Activated CD4-positive, alpha-beta T cell treated with anti-CD3 and anti-CD28 coated beads, Interleukin-10, Interleukin-2, amounts not matched to agents 100 ng/mL and 50 ng/mL, durations not matched to agents 16 hours and 8 hours (primary cell): Measurements from ENCODE around the gene MBNL1.

Experiments used
- DNase-seq: peaks from one replicate; pipeline ENCODE4 v3.0.0-alpha.2; 2020

Gene MBNL1

GRCh38 chr3:152254041-152254440 lies 14.7 kb upstream of the MBNL1 start:
- no peak for DNase-seq

GRCh38 chr3:152255290-152255689 lies 13.4 kb upstream of the MBNL1 start:
- no peak for DNase-seq

- DNase-seq: peak; percentile 54
Measured at GRCh38 chr3:152256851-152257562, 11.7 kb upstream of the MBNL1 start.

GRCh38 chr3:152257563-152258035 lies 11.1 kb upstream of the MBNL1 start:
- DNase-seq: peak; percentile 84

- DNase-seq: peak; percentile 92
Measured at GRCh38 chr3:152258448-152259393, 10.0 kb upstream of the MBNL1 start.

- DNase-seq: no peak
Measured at GRCh38 chr3:152259468-152259867, 9.3 kb upstream of the MBNL1 start.

GRCh38 chr3:152260026-152260425 lies 8.7 kb upstream of the MBNL1 start:
- DNase-seq: no peak

- no peak for DNase-seq
Measured at GRCh38 chr3:152260529-152260928, 8.2 kb upstream of the MBNL1 start.

- DNase-seq: no peak
Measured at GRCh38 chr3:152261329-152261728, 7.4 kb upstream of the MBNL1 start.

GRCh38 chr3:152263711-152264110 lies 5.0 kb upstream of the MBNL1 start:
- DNase-seq: no peak

- DNase-seq: no peak
Measured at GRCh38 chr3:152264378-152264777, 4.4 kb upstream of the MBNL1 start.

- no peak for DNase-seq
Measured at GRCh38 chr3:152266221-152266995, 2.3 kb upstream of the MBNL1 start.

GRCh38 chr3:152267831-152268554 lies 736 bp upstream of the MBNL1 start:
- no peak for DNase-seq

- DNase-seq: peak; percentile 56
Measured at GRCh38 chr3:152269056-152269830, 514 bp downstream of the MBNL1 start.

- DNase-seq: no peak
Measured at GRCh38 chr3:152269831-152270734, 1.4 kb downstream of the MBNL1 start.

GRCh38 chr3:152270937-152271336 lies 2.2 kb downstream of the MBNL1 start:
- peak; percentile 50 for DNase-seq

- no peak for DNase-seq
Measured at GRCh38 chr3:152271501-152272236, 2.9 kb downstream of the MBNL1 start.

- DNase-seq: peak; percentile 73
Measured at GRCh38 chr3:152272771-152273242, 4.1 kb downstream of the MBNL1 start.

- DNase-seq: no peak
Measured at GRCh38 chr3:152276681-152277080, 8.0 kb downstream of the MBNL1 start.

GRCh38 chr3:152277198-152277597 lies 8.5 kb downstream of the MBNL1 start:
- DNase-seq: no peak
